B cell (primary cell): ENCODE measurements around the gene IKZF1. TPM values are rescaled to one million over a fixed set of nuclear protein-coding genes. Genes with fewer than 3 reads are reported as not detected.

ENCODE experiments used
- ATAC-seq: fragments of 200-7000 bp; cut with Tn5 transposase; one replicate; pipeline ENCODE4 v1.10.0; 2021; ENCODE audit warnings: low read depth, mild to moderate bottlenecking, moderate number of reproducible peaks, moderate library complexity
- CTCF ChIA-PET: fragments of 350-600 bp; sonication (Branson Sonifier 250); formaldehyde crosslinking; loops from one replicate; lab custom pipeline; 2021; ENCODE audit warnings: antibody characterized with exemption, inconsistent platforms; lab: Charles Lee
- POLR2A ChIA-PET: fragments of 350-600 bp; sonication (Branson Sonifier 250); formaldehyde crosslinking; loops from one replicate; lab custom pipeline; 2021; ENCODE audit warnings: antibody characterized with exemption; lab: Charles Lee
- DNase-seq: peaks from one replicate; pipeline ENCODE4 v3.0.0; 2013
- H2AFZ ChIP-seq: 2 replicates; pipeline ENCODE4 v1.6.1; 2012; ENCODE audit warnings: mild to moderate bottlenecking, low read depth, low read length; ENCODE audit not compliant: insufficient read depth, poor library complexity, severe bottlenecking
- H3K27ac ChIP-seq, 2 donors: 1 replicate in 1 of 2; 2 replicates in 1 of 2; pipeline ENCODE4 v1.5.1; 2012 to 2013; ENCODE audit warnings: low read length in 2 of 2, mild to moderate bottlenecking in 2 of 2, moderate library complexity in 1 of 2
- H3K27me3 ChIP-seq, 4 experiments: fragments of 200-600 bp in 1 of 4; sonication (generic) in 1 of 4; replicated peaks in 1 of 4; 1 replicate in 2 of 4; 2 replicates in 2 of 4; pipeline versions ENCODE4 v1.6.1 to v1.7.0; 2013 to 2016; ENCODE audit warnings: low read length in 3 of 4, mild to moderate bottlenecking in 2 of 4, mixed read lengths in 1 of 4, moderate library complexity in 1 of 4; ENCODE audit not compliant: insufficient read depth in 4 of 4, control insufficient read depth in 3 of 4; ENCODE audit errors: control extremely low read depth in 1 of 4
- H3K36me3 ChIP-seq, 2 experiments: replicated peaks in 1 of 2; 1 replicate in 1 of 2; 2 replicates in 1 of 2; pipeline versions ENCODE4 v1.6.1 to v1.7.1; 2013; ENCODE audit warnings: low read length in 1 of 2; ENCODE audit not compliant: insufficient read depth in 2 of 2, control insufficient read depth in 1 of 2; ENCODE audit errors: control extremely low read depth in 1 of 2, extremely low read depth in 1 of 2
- H3K4me1 ChIP-seq, 2 donors: fragments of 200-600 bp in 1 of 2; sonication (generic) in 1 of 2; 1 replicate in 1 of 2; 2 replicates in 1 of 2; pipeline versions ENCODE4 v1.5.1 to v1.6.1; 2013 to 2017; ENCODE audit warnings: low read length in 2 of 2; ENCODE audit not compliant: control insufficient read depth in 2 of 2, insufficient read depth in 2 of 2
- H3K4me2 ChIP-seq: replicated peaks from 2 replicates; pipeline ENCODE3; 2012; ENCODE audit warnings: mild to moderate bottlenecking, low read depth, low read length; ENCODE audit not compliant: poor library complexity, severe bottlenecking
- H3K4me3 ChIP-seq, 5 experiments: fragments of 200-600 bp in 1 of 5; sonication (generic) in 1 of 5; 1 replicate in 3 of 5; 2 replicates in 2 of 5; pipeline versions ENCODE4 v1.5.1 to v1.7.0; 2011 to 2016; ENCODE audit warnings: low read length in 4 of 5, mild to moderate bottlenecking in 4 of 5, low read depth in 2 of 5, control low read depth in 1 of 5, moderate library complexity in 1 of 5; ENCODE audit not compliant: insufficient read depth in 1 of 5; ENCODE audit errors: control extremely low read depth in 1 of 5, extremely low read depth in 1 of 5
- H3K79me2 ChIP-seq: fragments of 200-600 bp; sonication (generic); one replicate; pipeline ENCODE4 v1.6.0; 2016; ENCODE audit warnings: low read length; ENCODE audit not compliant: control insufficient read depth, insufficient read depth
- H3K9ac ChIP-seq: fragments of 200-600 bp; sonication (generic); 2 replicates; pipeline ENCODE4 v1.6.1; 2017; ENCODE audit warnings: mild to moderate bottlenecking, low read length, moderate library complexity
- H3K9me3 ChIP-seq, 3 donors: one replicate each; pipeline versions ENCODE4 v1.6.1 to v1.7.1; 2013; ENCODE audit warnings: low read length in 2 of 3; ENCODE audit not compliant: control insufficient read depth in 2 of 3, insufficient read depth in 1 of 3; ENCODE audit errors: control extremely low read depth in 1 of 3
- H4K20me1 ChIP-seq: 2 replicates; pipeline ENCODE4 v1.6.0; 2012; ENCODE audit warnings: mild to moderate bottlenecking, low read length; ENCODE audit not compliant: insufficient read depth, control insufficient read depth, poor library complexity, severe bottlenecking
- H3K27ac Mint-ChIP-seq: one replicate; pipeline ENCODE4 v1.8.0; 2021; ENCODE audit warnings: mixed read lengths
- H3K27me3 Mint-ChIP-seq: one replicate; pipeline ENCODE4 v1.8.0; 2021; ENCODE audit warnings: mixed read lengths
- H3K4me1 Mint-ChIP-seq: one replicate; pipeline ENCODE4 v1.8.0; 2021; ENCODE audit warnings: mixed read lengths
- H3K4me3 Mint-ChIP-seq: one replicate; pipeline ENCODE4 v1.8.0; 2021; ENCODE audit warnings: mixed read lengths
- H3K9me3 Mint-ChIP-seq: one replicate; pipeline ENCODE4 v1.8.0; 2022; ENCODE audit warnings: mixed read lengths; ENCODE audit not compliant: insufficient read depth
- EZH2 ChIP-seq: IDR thresholded peaks from 2 replicates; pipeline ENCODE4 v1.6.1; 2012; ENCODE audit warnings: borderline replicate concordance, low read depth, mild to moderate bottlenecking, moderate library complexity, low read length; ENCODE audit not compliant: insufficient read depth, poor library complexity, severe bottlenecking
- WGBS: methylation state at CpG from one replicate; pipeline ENCODE4 v1.1.5; 2013; ENCODE audit warnings: missing lambda C conversion rate; ENCODE audit not compliant: insufficient coverage; 5-methylcytosine and 5-hydroxymethylcytosine counted together
- intact Hi-C: fragments of 100-400 bp; cut with micrococcal nuclease; formaldehyde crosslinking; loops from one replicate; pipeline ENCODE4 v1.10.0; 2022
- polyA plus RNA-seq: library from polyadenylated mRNA; depleted of rRNA; stranded (reverse); fragments of >200 nt; gene quantifications from 2 replicates; pipeline ENCODE4 v1.2.3, GENCODE V29; 2012
- total RNA-seq, 2 donors: library from RNA; stranded (reverse); fragments of 120-200 nt in 1 of 2; gene quantifications; 1 replicate in 1 of 2; 2 replicates in 1 of 2; pipeline versions ENCODE4 v1.2.3 to v1.2.4, GENCODE V29; 2013 to 2022
- TF ChIP-seq, protein P1 (sequence below): fragments of 200-600 bp; IDR thresholded peaks from one replicate; pipeline ENCODE4 v1.8.0; 2022; ENCODE audit warnings: antibody characterized with exemption, mild to moderate bottlenecking

Gene IKZF1
- total and polyA plus RNA-seq, 2 donors (not counting 1 experiment from before 2014, with no cell fraction given), result 199 to 254 TPM

DNA sequence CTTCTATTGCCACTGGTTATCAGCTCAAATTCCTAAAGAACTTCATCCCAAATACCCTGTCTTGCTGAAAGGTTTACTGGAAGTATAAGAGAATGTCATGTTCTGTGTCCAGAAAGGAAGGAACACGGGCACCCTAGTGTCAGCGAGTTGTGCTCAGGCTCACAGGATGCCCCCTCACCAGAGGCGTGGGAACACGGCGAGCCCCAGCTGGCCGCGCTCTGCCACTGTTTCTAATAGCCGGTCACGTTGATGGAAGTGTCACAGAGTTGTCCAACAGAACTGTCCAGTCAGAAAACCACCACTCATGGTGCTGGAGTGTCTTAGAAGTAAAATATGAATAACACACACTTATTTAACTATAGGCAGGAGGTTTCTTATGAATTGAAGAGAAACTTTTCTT, 72.8 kb downstream of the IKZF1 start:
- H3K79me2 ChIP-seq, result peaks cover 96% of the 10 kb centered on the region
- no peaks in the 10 kb centered on the region for H3K9me3 Mint-ChIP-seq
- H3K4me1 ChIP-seq, result peaks cover 53 to 57% of the 10 kb centered on the region in 2 donors
- ATAC-seq, result no peak
- no peak for TF ChIP-seq EZH2
- TF ChIP-seq, protein P1, sequence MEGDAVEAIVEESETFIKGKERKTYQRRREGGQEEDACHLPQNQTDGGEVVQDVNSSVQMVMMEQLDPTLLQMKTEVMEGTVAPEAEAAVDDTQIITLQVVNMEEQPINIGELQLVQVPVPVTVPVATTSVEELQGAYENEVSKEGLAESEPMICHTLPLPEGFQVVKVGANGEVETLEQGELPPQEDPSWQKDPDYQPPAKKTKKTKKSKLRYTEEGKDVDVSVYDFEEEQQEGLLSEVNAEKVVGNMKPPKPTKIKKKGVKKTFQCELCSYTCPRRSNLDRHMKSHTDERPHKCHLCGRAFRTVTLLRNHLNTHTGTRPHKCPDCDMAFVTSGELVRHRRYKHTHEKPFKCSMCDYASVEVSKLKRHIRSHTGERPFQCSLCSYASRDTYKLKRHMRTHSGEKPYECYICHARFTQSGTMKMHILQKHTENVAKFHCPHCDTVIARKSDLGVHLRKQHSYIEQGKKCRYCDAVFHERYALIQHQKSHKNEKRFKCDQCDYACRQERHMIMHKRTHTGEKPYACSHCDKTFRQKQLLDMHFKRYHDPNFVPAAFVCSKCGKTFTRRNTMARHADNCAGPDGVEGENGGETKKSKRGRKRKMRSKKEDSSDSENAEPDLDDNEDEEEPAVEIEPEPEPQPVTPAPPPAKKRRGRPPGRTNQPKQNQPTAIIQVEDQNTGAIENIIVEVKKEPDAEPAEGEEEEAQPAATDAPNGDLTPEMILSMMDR, result no peak
- no peak overlapping the region for H3K4me2 ChIP-seq
- H3K9ac ChIP-seq, result no peak overlapping the region
- H3K27me3 Mint-ChIP-seq, result no peaks in the 10 kb centered on the region
- no peak overlapping the region for H3K4me3 Mint-ChIP-seq
- no peaks in the 10 kb centered on the region for H3K27me3 ChIP-seq
- H3K4me3 ChIP-seq, result no peak overlapping the region
- WGBS, result 100% methylated on average over 3 of the region's 9 CpGs
- DNase-seq, result no peak
- peaks cover 78% of the 10 kb centered on the region for H3K4me1 Mint-ChIP-seq
- POLR2A ChIA-PET, result no interaction called here
- no peaks in the 10 kb centered on the region for H4K20me1 ChIP-seq
- no peak overlapping the region for H2AFZ ChIP-seq
- CTCF ChIA-PET, result interaction anchor here (1.0 to 2.8 kb wide), 7 partner anchors 9 to 172 kb away, joined by 3 to 12 read pairs (median 5); no protein-coding TSS in a partner anchor
- H3K27ac ChIP-seq, result peak overlapping the region in 1 of 2 donors; percentile 73
- H3K27ac Mint-ChIP-seq, result peak overlapping the region; percentile 77
- intact Hi-C loops, result no loop called here
- no peaks in the 10 kb centered on the region for H3K9me3 ChIP-seq
- peaks cover 33 to 99% of the 10 kb centered on the region in 2 experiments for H3K36me3 ChIP-seq

DNA sequence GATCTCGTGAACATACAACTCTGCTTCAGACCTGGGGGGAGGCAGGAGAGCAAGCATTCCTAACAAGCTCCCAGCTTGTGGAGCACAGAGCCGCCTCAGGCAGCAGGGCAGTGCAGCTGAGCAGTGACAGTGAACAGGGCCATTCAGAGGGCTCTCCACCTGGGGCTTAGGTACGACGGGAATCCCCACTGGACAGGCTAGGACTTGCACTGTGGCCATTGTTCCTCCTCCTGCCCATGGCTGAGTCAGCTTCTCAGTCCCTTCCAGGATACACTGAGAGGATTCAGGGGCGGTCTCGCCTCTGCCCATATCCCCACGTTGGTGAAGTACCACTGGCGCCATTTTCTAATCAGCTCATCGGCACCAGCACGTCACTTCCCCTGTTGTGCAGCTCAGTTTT, 74.6 kb downstream of the IKZF1 start:
- Mint-ChIP-seq H3K9me3 (no peaks in the 10 kb centered on the region), H3K27me3 (no peaks in the 10 kb centered on the region), H3K4me3 (no peak overlapping the region), H3K4me1 (peaks cover 76% of the 10 kb centered on the region), H3K27ac (peak overlapping the region; percentile 79)
- H3K27me3 ChIP-seq, result no peaks in the 10 kb centered on the region
- no peaks in the 10 kb centered on the region for H4K20me1 ChIP-seq
- H3K27ac ChIP-seq, result peak overlapping the region in 1 of 2 donors; percentile 73
- peaks cover 34 to 99% of the 10 kb centered on the region in 2 experiments for H3K36me3 ChIP-seq
- peak overlapping the region; percentile 9 for H3K4me2 ChIP-seq
- H3K4me3 ChIP-seq, result no peak overlapping the region
- H3K9me3 ChIP-seq, result no peaks in the 10 kb centered on the region
- no peak overlapping the region for H2AFZ ChIP-seq
- ChIA-PET CTCF (interaction anchor here (1.2 to 3.0 kb wide), 2 partner anchors 9 to 173 kb away, joined by 4 to 18 read pairs; no protein-coding TSS in a partner anchor), POLR2A (no interaction called here)
- no peak for DNase-seq
- WGBS, result 92% methylated on average over 8 of the region's 10 CpGs
- no peak for ATAC-seq
- intact Hi-C loops, result no loop called here
- H3K9ac ChIP-seq, result no peak overlapping the region
- H3K79me2 ChIP-seq, result peaks cover 96% of the 10 kb centered on the region
- H3K4me1 ChIP-seq, result peaks cover 43 to 46% of the 10 kb centered on the region in 2 donors
- TF ChIP-seq, protein P1, result no peak
- TF ChIP-seq EZH2, result no peak
